ENCODE measurements around the gene OSBPL8.

DNA sequence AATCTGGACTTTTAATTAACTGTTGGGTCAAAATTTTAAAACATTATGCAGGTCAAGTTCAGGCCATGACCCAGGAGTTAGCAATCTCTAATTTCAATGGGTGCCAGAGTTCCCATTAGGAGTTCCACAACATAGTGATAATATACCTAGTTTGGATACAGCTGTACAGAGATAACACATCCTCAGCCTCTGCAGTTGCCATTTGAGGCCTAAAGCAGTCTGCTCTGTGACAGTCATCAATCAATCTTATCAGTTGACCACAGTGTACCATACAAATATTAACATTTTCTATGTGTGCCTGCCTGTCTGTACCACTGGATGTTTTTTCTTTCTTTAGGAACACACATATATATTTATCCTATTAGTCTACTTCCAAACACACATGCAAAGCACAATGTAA lies 157.3 kb downstream of the OSBPL8 start:
- TF ChIP-seq, protein P1, sequence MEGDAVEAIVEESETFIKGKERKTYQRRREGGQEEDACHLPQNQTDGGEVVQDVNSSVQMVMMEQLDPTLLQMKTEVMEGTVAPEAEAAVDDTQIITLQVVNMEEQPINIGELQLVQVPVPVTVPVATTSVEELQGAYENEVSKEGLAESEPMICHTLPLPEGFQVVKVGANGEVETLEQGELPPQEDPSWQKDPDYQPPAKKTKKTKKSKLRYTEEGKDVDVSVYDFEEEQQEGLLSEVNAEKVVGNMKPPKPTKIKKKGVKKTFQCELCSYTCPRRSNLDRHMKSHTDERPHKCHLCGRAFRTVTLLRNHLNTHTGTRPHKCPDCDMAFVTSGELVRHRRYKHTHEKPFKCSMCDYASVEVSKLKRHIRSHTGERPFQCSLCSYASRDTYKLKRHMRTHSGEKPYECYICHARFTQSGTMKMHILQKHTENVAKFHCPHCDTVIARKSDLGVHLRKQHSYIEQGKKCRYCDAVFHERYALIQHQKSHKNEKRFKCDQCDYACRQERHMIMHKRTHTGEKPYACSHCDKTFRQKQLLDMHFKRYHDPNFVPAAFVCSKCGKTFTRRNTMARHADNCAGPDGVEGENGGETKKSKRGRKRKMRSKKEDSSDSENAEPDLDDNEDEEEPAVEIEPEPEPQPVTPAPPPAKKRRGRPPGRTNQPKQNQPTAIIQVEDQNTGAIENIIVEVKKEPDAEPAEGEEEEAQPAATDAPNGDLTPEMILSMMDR (IDR thresholded peaks at IDR 0.05 in 2 of 3, conservative IDR thresholded peaks at IDR 0.05 in 1 of 3; ENCODE audit: control insufficient read depth in 2 of 3, extremely low read depth in 1 of 3, insufficient read depth in 1 of 3, low read depth in 3 of 3, low read length in 3 of 3): no peak
- no peak for TF ChIP-seq NFYB (IDR thresholded peaks at IDR 0.05; ENCODE audit: insufficient read depth, low read depth, low read length)

Data from GM12878 (cell line).